ENCODE measurements around the gene TOLLIP.

- TF ChIP-seq, protein P1, sequence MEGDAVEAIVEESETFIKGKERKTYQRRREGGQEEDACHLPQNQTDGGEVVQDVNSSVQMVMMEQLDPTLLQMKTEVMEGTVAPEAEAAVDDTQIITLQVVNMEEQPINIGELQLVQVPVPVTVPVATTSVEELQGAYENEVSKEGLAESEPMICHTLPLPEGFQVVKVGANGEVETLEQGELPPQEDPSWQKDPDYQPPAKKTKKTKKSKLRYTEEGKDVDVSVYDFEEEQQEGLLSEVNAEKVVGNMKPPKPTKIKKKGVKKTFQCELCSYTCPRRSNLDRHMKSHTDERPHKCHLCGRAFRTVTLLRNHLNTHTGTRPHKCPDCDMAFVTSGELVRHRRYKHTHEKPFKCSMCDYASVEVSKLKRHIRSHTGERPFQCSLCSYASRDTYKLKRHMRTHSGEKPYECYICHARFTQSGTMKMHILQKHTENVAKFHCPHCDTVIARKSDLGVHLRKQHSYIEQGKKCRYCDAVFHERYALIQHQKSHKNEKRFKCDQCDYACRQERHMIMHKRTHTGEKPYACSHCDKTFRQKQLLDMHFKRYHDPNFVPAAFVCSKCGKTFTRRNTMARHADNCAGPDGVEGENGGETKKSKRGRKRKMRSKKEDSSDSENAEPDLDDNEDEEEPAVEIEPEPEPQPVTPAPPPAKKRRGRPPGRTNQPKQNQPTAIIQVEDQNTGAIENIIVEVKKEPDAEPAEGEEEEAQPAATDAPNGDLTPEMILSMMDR (IDR thresholded peaks at IDR 0.05): no peak
- TF ChIP-seq POLR2A (IDR thresholded peaks at IDR 0.05): no peak
Observed at GRCh38 chr11:1341928-1342524, 32.6 kb upstream of the TOLLIP start.

Data from body of pancreas (tissue), 4 donors.